Panc1 (cell line): ENCODE measurements around the gene SLC29A1.
A peak's percentile ranks its signal among the peaks of the same experiment; 100 is the strongest.

Experiments used
- POLR2AphosphoS5 ChIP-seq: IDR thresholded peaks from 2 replicates; pipeline ENCODE4 v1.6.1; 2012; ENCODE audit warnings: mild to moderate bottlenecking, low read depth, low read length, moderate library complexity
- REST ChIP-seq, 2 experiments: IDR thresholded peaks; 2 replicates each; pipeline ENCODE4 v1.6.1; 2011 to 2012; ENCODE audit warnings: low read depth in 2 of 2, control low read depth in 1 of 2, low read length in 1 of 2, mild to moderate bottlenecking in 1 of 2, moderate library complexity in 1 of 2; ENCODE audit not compliant: insufficient read depth in 1 of 2
- SIN3A ChIP-seq: IDR thresholded peaks from 2 replicates; pipeline ENCODE4 v1.6.1; 2012; ENCODE audit warnings: low read depth, mild to moderate bottlenecking, low read length, moderate library complexity, borderline replicate concordance; ENCODE audit not compliant: insufficient read depth
- TF ChIP-seq, protein P1 (sequence below): fragments of 450-650 bp; IDR thresholded peaks from 2 replicates; pipeline ENCODE4 v1.5.1; 2017; ENCODE audit warnings: mild to moderate bottlenecking

DNA sequence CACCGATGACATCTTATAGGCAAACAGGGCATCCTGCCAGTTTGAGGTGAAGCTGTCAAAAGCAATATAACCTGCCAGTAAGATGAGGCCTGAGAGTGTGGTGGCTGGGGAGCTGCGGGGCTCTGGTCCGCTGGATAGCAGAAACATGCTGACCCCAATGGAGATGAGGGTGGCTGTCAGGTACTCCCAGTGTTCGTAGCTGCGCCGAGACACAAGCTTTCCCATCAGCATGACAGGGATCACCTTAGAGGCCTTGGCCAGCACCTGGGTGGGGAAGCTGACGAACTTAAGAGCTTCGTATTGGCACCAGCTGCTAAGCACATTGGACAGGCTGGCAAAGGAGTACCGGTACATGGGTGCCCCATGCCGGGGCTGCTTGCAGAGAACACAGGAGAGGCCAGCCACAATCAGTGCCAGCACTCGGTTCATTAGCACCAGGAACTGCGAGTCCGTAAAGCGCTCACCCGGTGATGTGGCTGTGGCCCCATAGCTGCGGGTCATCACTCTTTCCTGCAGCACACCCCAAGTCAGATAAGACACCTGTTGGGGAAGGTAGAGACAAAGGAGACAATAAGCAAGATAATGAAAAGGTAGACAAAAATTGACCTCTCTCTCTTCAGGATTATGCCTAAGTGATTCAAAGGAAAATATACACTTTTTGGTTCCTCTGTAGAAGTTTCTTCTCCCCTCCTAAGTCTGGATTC is 31.9 kb downstream of the SLC29A1 start:
- TF ChIP-seq, protein P1, sequence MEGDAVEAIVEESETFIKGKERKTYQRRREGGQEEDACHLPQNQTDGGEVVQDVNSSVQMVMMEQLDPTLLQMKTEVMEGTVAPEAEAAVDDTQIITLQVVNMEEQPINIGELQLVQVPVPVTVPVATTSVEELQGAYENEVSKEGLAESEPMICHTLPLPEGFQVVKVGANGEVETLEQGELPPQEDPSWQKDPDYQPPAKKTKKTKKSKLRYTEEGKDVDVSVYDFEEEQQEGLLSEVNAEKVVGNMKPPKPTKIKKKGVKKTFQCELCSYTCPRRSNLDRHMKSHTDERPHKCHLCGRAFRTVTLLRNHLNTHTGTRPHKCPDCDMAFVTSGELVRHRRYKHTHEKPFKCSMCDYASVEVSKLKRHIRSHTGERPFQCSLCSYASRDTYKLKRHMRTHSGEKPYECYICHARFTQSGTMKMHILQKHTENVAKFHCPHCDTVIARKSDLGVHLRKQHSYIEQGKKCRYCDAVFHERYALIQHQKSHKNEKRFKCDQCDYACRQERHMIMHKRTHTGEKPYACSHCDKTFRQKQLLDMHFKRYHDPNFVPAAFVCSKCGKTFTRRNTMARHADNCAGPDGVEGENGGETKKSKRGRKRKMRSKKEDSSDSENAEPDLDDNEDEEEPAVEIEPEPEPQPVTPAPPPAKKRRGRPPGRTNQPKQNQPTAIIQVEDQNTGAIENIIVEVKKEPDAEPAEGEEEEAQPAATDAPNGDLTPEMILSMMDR: no peak
- TF ChIP-seq REST (IDR thresholded peaks at IDR 0.05; ENCODE audit: insufficient read depth in 1 of 2, low read depth in 2 of 2, low read length in 1 of 2): no peak
- peak; percentile 79; the same call in 1 of the 2 replicates for TF ChIP-seq SIN3A
- TF ChIP-seq POLR2AphosphoS5: peak; percentile 69
